Measurements from ENCODE around the gene MSRB1.
"Not testable (repeated sequence)": the region's sequence is repeated elsewhere in the genome, so short reads cannot be mapped to it uniquely, and the experiment has no call there.

Gene MSRB1

GRCh38 chr16:1906055-1906845 lies 36.7 kb downstream of the MSRB1 start:
- no peaks in the 10 kb centered on the region for H3K36me3 ChIP-seq (ENCODE audit: control insufficient read depth, insufficient read depth, low read length)
- 0 out of 2 replicates have a peak, but pooled peaks cover 1% of the 10 kb centered on the region for H3K4me1 ChIP-seq (ENCODE audit: control insufficient read depth, insufficient read depth, low read length)
- no peak overlapping the region for H3K27ac ChIP-seq (ENCODE audit: low read length)
- H3K4me3 ChIP-seq (ENCODE audit: low read length): no peak overlapping the region
- DNase-seq (ENCODE audit: low read depth, low spot score): no peak
- H3K9me3 ChIP-seq (ENCODE audit: control insufficient read depth, insufficient read depth, low read length): no peaks in the 10 kb centered on the region
- H3K27me3 ChIP-seq (ENCODE audit: control insufficient read depth, insufficient read depth, low read length): no peaks in the 10 kb centered on the region
- no CpG with 5 or more reads among the region's 31 CpGs for WGBS (ENCODE audit: insufficient coverage, insufficient read length)

DNA sequence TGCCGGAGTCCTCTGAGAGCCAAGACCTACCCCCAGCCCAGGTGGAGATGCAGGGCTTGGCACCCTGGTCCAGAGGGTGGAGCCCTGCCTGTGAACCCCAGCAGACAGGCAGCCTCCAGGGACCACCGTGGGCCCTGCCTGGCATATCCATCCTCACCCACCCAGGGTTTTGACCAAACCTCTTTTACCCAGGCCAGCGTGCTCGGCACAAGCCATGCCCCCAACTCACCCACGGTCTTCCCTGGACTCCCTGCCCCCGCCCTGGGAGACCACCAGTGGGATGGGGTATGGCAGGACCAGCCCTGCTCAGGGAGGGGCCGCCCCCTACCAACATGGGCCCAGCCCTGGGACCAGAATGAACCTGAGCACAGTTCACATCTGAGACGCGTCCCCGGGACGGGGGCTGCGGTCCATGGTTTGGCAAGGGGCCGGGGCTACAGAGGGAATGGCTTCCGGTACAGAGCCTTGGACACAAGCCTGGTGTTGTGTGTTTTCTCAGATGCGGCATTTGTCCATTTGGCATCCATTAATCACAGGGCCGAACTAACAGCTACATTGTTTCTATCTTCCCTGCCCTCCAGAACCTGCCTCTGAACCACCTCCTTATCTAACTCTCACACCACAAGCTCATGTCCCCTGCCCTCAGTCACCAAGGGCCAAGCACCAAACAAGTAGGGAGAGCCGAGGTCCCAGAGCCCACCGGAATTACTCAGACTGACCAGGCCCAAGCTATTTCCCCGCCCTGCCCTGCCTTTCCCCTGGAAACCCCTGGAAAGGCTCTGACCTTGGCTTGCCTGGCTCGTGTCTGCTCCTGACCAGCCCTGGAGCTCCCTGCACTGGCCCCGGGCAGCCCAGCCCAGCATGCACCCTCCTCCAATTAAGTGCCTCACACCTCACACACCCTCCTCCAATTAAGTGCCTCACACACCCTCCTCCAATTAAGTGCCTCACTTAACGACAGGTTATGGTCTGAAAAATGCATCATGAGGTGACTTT lies 38.9 kb downstream of the MSRB1 start:
- Histone ChIP-seq H3K27ac (ENCODE audit: low read length) (no peak overlapping the region), H3K27me3 (ENCODE audit: control insufficient read depth, insufficient read depth, low read length) (no peaks in the 10 kb centered on the region), H3K4me1 (ENCODE audit: control insufficient read depth, insufficient read depth, low read length) (0 out of 2 replicates have a peak, but pooled peaks cover 1% of the 10 kb centered on the region), H3K9me3 (ENCODE audit: control insufficient read depth, insufficient read depth, low read length) (no peaks in the 10 kb centered on the region), H3K36me3 (ENCODE audit: control insufficient read depth, insufficient read depth, low read length) (no peaks in the 10 kb centered on the region), H3K4me3 (ENCODE audit: low read length) (no peak overlapping the region)
- DNase-seq (ENCODE audit: low read depth, low spot score): no peak
- no CpG with 5 or more reads among the region's 22 CpGs for WGBS (ENCODE audit: insufficient coverage, insufficient read length)

- no peak overlapping the region for H3K4me3 ChIP-seq (ENCODE audit: low read length)
Observed at GRCh38 chr16:1903220-1903574, 39.8 kb downstream of the MSRB1 start.

GRCh38 chr16:1902547-1903219 lies 40.3 kb downstream of the MSRB1 start:
- Histone ChIP-seq H3K9me3 (ENCODE audit: control insufficient read depth, insufficient read depth, low read length) (no peaks in the 10 kb centered on the region), H3K27me3 (ENCODE audit: control insufficient read depth, insufficient read depth, low read length) (no peaks in the 10 kb centered on the region), H3K4me1 (ENCODE audit: control insufficient read depth, insufficient read depth, low read length) (no peaks in the 10 kb centered on the region), H3K4me3 (ENCODE audit: low read length) (no peak overlapping the region), H3K36me3 (ENCODE audit: control insufficient read depth, insufficient read depth, low read length) (no peaks in the 10 kb centered on the region), H3K27ac (ENCODE audit: low read length) (no peak overlapping the region)
- no CpG with 5 or more reads among the region's 20 CpGs for WGBS (ENCODE audit: insufficient coverage, insufficient read length)
- DNase-seq (ENCODE audit: low read depth, low spot score): no peak

More at GRCh38 chr16:1903220-1903574, 39.8 kb downstream of the MSRB1 start:
- Histone ChIP-seq H3K27ac (ENCODE audit: low read length) (no peak overlapping the region), H3K36me3 (ENCODE audit: control insufficient read depth, insufficient read depth, low read length) (no peaks in the 10 kb centered on the region), H3K9me3 (ENCODE audit: control insufficient read depth, insufficient read depth, low read length) (no peaks in the 10 kb centered on the region), H3K4me1 (ENCODE audit: control insufficient read depth, insufficient read depth, low read length) (0 out of 2 replicates have a peak, but pooled peaks cover 1% of the 10 kb centered on the region), H3K27me3 (ENCODE audit: control insufficient read depth, insufficient read depth, low read length) (no peaks in the 10 kb centered on the region)
- no CpG with 5 or more reads among the region's 13 CpGs for WGBS (ENCODE audit: insufficient coverage, insufficient read length)
- no peak for DNase-seq (ENCODE audit: low read depth, low spot score)

DNA sequence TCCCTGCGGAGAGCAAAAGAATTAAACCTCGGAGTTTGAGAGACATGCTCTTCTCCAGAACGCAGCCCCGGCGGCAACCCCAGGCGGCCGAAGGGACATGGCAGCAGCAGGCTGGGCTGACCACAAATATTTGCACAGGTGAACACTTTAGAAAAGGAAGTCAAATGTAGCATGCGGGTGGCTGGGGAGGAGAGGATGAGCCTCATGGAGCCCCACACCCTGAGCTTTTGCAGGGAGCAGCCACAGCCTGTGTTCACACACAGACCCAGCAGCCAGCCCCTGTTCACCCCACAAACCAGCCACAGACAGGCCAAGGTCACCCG lies 42.6 kb downstream of the MSRB1 start:
- Histone ChIP-seq H3K27ac (ENCODE audit: low read length) (no peak overlapping the region), H3K9me3 (ENCODE audit: control insufficient read depth, insufficient read depth, low read length) (no peaks in the 10 kb centered on the region), H3K4me1 (ENCODE audit: control insufficient read depth, insufficient read depth, low read length) (no peaks in the 10 kb centered on the region), H3K27me3 (ENCODE audit: control insufficient read depth, insufficient read depth, low read length) (no peaks in the 10 kb centered on the region), H3K36me3 (ENCODE audit: control insufficient read depth, insufficient read depth, low read length) (no peaks in the 10 kb centered on the region), H3K4me3 (ENCODE audit: low read length) (no peak overlapping the region)
- no peak for DNase-seq (ENCODE audit: low read depth, low spot score)
- WGBS (ENCODE audit: insufficient coverage, insufficient read length): no CpG with 5 or more reads among the region's 9 CpGs

DNA sequence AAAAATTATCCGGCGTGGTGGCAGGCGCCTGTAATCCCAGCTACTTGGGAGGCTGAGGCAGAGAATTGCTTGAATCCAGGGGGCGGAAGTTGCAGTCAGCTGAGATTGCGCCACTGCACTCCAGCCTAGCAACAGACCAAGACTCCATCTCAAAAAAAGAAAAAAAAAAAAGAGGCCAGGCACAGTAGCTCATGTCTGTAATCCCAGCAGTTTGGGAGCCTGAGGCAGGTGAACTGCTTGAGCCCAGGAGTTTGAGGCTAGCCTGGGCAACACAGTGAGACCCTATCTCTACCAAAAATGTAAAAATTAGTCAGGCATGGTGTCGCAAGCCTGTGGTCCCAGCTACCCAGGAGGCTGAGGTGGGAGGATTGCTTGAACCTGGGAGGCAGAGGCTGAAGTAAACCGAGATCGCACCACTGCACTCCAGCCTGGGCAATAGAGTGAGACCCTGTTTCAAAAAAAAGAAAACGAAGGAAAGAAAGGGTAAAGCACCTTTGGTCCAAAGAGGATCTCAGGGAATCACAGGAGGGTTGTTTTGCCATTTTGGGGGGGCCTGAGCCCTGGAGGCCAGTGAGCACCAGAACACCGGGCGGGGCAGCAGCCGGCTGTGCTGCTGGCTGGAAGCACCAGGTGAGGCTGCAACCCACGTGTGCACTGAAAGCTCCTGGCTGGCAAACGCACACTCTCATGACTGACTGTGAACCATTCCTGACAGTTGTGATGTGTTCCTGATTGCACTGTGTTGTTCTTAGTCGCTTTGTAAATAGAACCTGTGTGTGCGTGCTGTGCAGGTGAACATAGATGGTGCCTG lies 43.2 kb downstream of the MSRB1 start:
- Histone ChIP-seq H3K4me3 (ENCODE audit: low read length) (no peak overlapping the region), H3K9me3 (ENCODE audit: control insufficient read depth, insufficient read depth, low read length) (no peaks in the 10 kb centered on the region), H3K4me1 (ENCODE audit: control insufficient read depth, insufficient read depth, low read length) (no peaks in the 10 kb centered on the region), H3K36me3 (ENCODE audit: control insufficient read depth, insufficient read depth, low read length) (no peaks in the 10 kb centered on the region), H3K27ac (ENCODE audit: low read length) (no peak overlapping the region), H3K27me3 (ENCODE audit: control insufficient read depth, insufficient read depth, low read length) (no peaks in the 10 kb centered on the region)
- DNase-seq (ENCODE audit: low read depth, low spot score): no peak
- no CpG with 5 or more reads among the region's 16 CpGs for WGBS (ENCODE audit: insufficient coverage, insufficient read length)

- not testable (repeated sequence) for H3K27me3 ChIP-seq (ENCODE audit: control insufficient read depth, insufficient read depth, low read length); H3K4me1 ChIP-seq (ENCODE audit: control insufficient read depth, insufficient read depth, low read length); DNase-seq (ENCODE audit: low read depth, low spot score); H3K36me3 ChIP-seq (ENCODE audit: control insufficient read depth, insufficient read depth, low read length); H3K27ac ChIP-seq (ENCODE audit: low read length); H3K9me3 ChIP-seq (ENCODE audit: control insufficient read depth, insufficient read depth, low read length); H3K4me3 ChIP-seq (ENCODE audit: low read length)
- WGBS (ENCODE audit: insufficient coverage, insufficient read length): no CpG with 5 or more reads among the region's 2 CpGs
Observed at GRCh38 chr16:1897692-1898091, 45.3 kb downstream of the MSRB1 start.

DNA sequence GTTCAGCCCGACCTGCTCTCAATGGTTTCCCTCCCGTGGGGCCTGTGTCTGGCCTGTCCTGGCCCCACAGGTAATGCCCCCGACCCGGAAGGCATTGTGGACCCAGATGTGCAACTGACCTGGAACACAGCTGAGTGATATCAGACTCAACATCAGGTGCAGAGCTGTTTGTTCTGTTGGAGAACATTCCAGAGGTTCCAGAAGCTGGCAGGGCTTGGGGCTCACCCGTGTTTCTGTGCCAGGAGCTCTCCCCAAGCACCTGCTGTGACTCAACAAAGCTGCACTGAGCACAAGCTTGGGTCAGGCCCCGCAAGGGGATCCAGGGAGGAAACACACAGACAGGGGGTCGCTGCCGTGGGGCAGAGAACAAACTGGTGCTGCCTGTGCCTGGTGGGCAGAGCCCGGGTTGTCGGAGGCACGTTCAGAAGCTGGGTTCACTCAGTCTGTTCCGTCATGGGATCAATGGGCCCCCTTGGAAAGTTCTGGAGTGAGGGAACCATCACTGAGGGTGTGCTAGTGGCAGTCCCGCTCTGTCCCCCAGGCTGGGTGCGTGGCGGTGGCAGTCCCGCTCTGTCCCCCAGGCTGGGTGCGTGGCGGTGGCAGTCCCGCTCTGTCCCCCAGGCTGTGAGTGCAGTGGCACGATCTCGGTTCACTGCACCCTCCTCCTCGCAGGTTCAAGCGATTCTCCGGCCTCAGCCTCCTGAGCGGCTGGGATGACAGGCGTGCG lies 46.9 kb downstream of the MSRB1 start:
- Histone ChIP-seq H3K36me3 (ENCODE audit: control insufficient read depth, insufficient read depth, low read length) (no peaks in the 10 kb centered on the region), H3K4me3 (ENCODE audit: low read length) (no peak overlapping the region), H3K27ac (ENCODE audit: low read length) (no peak overlapping the region), H3K9me3 (ENCODE audit: control insufficient read depth, insufficient read depth, low read length) (no peaks in the 10 kb centered on the region), H3K27me3 (ENCODE audit: control insufficient read depth, insufficient read depth, low read length) (no peaks in the 10 kb centered on the region), H3K4me1 (ENCODE audit: control insufficient read depth, insufficient read depth, low read length) (no peaks in the 10 kb centered on the region)
- WGBS (ENCODE audit: insufficient coverage, insufficient read length): no CpG with 5 or more reads among the region's 27 CpGs
- no peak for DNase-seq (ENCODE audit: low read depth, low spot score)

- no peaks in the 10 kb centered on the region for H3K4me1 ChIP-seq (ENCODE audit: control insufficient read depth, insufficient read depth, low read length)
- no peak for DNase-seq (ENCODE audit: low read depth, low spot score)
- no peak overlapping the region for H3K4me3 ChIP-seq (ENCODE audit: low read length)
- no peaks in the 10 kb centered on the region for H3K27me3 ChIP-seq (ENCODE audit: control insufficient read depth, insufficient read depth, low read length)
- H3K36me3 ChIP-seq (ENCODE audit: control insufficient read depth, insufficient read depth, low read length): no peaks in the 10 kb centered on the region
- H3K9me3 ChIP-seq (ENCODE audit: control insufficient read depth, insufficient read depth, low read length): no peaks in the 10 kb centered on the region
- WGBS (ENCODE audit: insufficient coverage, insufficient read length): no CpG with 5 or more reads among the region's 5 CpGs
- no peak overlapping the region for H3K27ac ChIP-seq (ENCODE audit: low read length)
Observed at GRCh38 chr16:1895068-1895467, 47.9 kb downstream of the MSRB1 start.

Measured in iPS DF 6.9 (cell line).